ENCODE measurements around the gene CHI3L1. TPM values are rescaled to one million over a fixed set of nuclear protein-coding genes. Genes with fewer than 3 reads are reported as not detected.

The CHI3L1 gene
- total and polyA plus RNA-seq, 2 donors from 2014 or later = 49.5 to 96.6 TPM

DNA sequence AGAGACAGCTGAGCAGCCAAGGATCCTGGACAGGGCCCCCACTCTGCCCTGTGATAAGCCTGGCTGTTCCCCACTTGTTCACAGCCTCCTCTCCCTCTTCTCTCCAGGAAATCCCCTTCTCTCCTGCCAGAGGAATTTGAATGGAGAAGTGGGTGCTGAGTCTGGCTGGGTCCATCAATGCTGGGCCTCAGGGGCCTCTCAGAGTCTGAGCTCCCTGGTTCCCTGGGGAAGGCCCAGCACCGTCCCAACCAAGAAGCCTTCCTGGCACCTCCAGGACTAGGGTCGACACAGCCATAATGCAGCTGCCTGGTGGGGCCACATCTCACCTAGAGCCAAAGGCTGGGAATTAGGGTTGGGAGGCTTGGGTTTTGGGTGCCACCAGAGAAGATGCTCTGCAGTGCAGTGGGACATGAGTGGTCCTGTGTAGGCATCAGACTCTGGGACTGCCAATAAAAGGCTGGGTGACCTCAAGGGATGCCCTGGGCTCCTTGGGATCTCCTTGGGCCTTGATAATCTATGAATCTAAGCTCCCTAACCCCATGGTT is 13.4 kb downstream of the CHI3L1 start:
- H3K36me3 ChIP-seq (ENCODE audit: control insufficient read depth in 2 of 3, insufficient read depth in 3 of 3, low read length in 3 of 3) = no peaks in the 10 kb centered on the region
- H3K9ac ChIP-seq (ENCODE audit: low read length in 3 of 3) = no peak overlapping the region
- intact Hi-C loops (cut with DNase I) = no loop called here
- no peak overlapping the region for H3K4me3 ChIP-seq (ENCODE audit: low read length in 3 of 3)
- TF ChIP-seq, protein P1, sequence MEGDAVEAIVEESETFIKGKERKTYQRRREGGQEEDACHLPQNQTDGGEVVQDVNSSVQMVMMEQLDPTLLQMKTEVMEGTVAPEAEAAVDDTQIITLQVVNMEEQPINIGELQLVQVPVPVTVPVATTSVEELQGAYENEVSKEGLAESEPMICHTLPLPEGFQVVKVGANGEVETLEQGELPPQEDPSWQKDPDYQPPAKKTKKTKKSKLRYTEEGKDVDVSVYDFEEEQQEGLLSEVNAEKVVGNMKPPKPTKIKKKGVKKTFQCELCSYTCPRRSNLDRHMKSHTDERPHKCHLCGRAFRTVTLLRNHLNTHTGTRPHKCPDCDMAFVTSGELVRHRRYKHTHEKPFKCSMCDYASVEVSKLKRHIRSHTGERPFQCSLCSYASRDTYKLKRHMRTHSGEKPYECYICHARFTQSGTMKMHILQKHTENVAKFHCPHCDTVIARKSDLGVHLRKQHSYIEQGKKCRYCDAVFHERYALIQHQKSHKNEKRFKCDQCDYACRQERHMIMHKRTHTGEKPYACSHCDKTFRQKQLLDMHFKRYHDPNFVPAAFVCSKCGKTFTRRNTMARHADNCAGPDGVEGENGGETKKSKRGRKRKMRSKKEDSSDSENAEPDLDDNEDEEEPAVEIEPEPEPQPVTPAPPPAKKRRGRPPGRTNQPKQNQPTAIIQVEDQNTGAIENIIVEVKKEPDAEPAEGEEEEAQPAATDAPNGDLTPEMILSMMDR (IDR thresholded peaks at IDR 0.05; ENCODE audit: borderline replicate concordance, extremely low read depth, insufficient read depth) = no peak
- FAIRE-seq (no peak), DNase-seq (peak in 1 of 5 donors; percentile 41)
- H3K9me3 ChIP-seq (ENCODE audit: control insufficient read depth in 2 of 3, insufficient read depth in 1 of 3, low read length in 3 of 3) = no peaks in the 10 kb centered on the region
- no peaks in the 10 kb centered on the region for H3K27me3 ChIP-seq (ENCODE audit: control insufficient read depth, insufficient read depth, low read length)
- H3K4me1 ChIP-seq (ENCODE audit: control insufficient read depth in 2 of 3, insufficient read depth in 2 of 3, low read depth in 1 of 3, low read length in 3 of 3) = peaks cover 2 to 15% (median 4%) of the 10 kb centered on the region in 3 donors
- no peak overlapping the region for H3K27ac ChIP-seq (ENCODE audit: low read depth in 2 of 2, low read length in 2 of 2)

DNA sequence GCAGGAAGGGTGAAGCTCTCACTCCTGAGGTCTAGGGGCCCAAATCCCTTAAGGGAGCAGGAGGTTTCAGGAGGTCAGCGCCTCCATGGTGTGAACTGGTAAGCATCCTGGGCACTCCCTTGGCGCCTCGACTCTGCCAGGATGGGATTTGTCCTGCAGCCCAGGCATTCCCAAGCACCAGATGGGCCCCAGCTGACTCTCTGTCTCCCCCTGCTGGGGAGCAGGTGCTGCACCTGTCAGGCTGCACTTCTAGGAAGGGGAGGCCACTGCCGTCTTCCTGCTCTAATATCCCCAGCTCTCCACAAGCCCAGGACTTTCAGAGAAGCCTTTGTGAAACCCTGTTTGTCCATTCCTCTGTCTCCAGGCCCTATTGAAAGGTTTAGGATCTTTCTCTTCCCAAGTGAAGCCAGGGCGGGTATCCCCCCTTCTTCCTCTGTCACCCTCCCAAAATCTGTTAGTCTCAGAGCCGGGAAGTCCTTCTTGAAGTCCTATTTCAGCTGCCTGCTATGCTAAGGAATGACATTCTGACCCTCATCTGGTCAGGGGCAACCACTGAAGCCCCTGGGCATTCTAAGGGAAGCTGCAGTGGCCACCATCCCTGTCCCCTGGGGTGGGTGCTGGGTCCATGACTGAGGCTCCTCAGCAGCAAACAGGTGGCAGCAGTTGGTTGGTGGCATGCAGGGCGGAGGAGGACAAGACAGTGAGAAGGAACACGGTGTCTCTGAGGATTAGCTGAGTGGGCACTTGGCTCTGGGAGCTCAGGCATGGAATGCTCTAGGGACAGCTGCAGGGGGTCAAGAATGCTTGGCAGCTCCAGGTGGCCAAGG is 14.1 kb downstream of the CHI3L1 start:
- H3K36me3 ChIP-seq (ENCODE audit: control insufficient read depth in 2 of 3, insufficient read depth in 3 of 3, low read length in 3 of 3) = no peaks in the 10 kb centered on the region
- peak in 3 of 5 donors; percentile 56 to 79 (median 60) for DNase-seq
- FAIRE-seq = no peak
- H3K27me3 ChIP-seq (ENCODE audit: control insufficient read depth, insufficient read depth, low read length) = no peaks in the 10 kb centered on the region
- H3K9me3 ChIP-seq (ENCODE audit: control insufficient read depth in 2 of 3, insufficient read depth in 1 of 3, low read length in 3 of 3) = no peaks in the 10 kb centered on the region
- intact Hi-C loops (cut with DNase I) = no loop called here
- H3K27ac ChIP-seq (ENCODE audit: low read depth in 2 of 2, low read length in 2 of 2) = no peak overlapping the region
- TF ChIP-seq, protein P1 (IDR thresholded peaks at IDR 0.05; ENCODE audit: borderline replicate concordance, extremely low read depth, insufficient read depth) = peak; percentile 81
- no peak overlapping the region for H3K9ac ChIP-seq (ENCODE audit: low read length in 3 of 3)
- peaks cover 2 to 12% (median 4%) of the 10 kb centered on the region in 3 donors for H3K4me1 ChIP-seq (ENCODE audit: control insufficient read depth in 2 of 3, insufficient read depth in 2 of 3, low read depth in 1 of 3, low read length in 3 of 3)
- H3K4me3 ChIP-seq (ENCODE audit: low read length in 3 of 3) = no peak overlapping the region

DNA sequence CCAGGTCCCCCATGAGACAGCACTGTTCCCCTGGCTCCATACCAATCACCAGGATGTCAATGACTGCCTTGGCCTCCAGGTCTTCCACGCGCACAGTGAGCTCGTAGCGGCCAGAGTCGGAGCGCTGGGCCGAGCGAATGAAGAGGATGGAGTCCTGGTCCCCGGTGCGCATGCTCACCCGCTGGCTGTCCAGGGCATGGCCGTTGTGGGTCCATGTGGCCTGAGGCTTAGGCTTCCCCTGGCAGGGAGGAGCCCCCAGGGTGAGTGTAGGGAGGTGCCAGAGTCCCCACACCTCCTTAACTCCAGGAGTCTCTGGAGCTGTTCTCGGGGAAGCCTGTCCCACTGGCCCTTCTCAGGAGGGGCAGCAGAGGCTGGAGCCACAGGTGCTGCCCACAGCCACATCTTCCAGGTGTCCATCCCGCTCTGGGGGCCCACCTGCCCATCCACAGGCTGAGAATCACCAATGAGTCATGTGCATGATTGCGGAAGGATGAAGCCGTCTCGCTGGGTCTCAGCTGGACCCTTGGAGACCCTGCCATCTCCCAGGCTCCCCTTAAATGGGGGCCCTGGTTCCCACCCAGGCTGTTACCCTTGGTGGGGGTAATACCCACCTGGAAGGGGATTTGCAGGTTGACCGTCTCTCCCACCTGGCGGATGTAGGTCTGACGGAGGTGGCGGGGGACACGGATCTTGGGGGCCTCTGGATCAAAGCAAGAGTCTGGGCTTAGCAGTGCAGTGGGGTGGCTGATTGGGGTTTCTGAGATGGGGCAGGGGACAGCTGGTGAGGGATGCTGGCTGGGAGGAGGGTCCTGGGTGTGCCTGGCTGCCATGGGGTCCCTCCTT is 14.9 kb downstream of the CHI3L1 start:
- Histone ChIP-seq H3K4me3 (ENCODE audit: low read length in 3 of 3) (no peak overlapping the region), H3K9ac (ENCODE audit: low read length in 3 of 3) (no peak overlapping the region), H3K27me3 (ENCODE audit: control insufficient read depth, insufficient read depth, low read length) (no peaks in the 10 kb centered on the region), H3K36me3 (ENCODE audit: control insufficient read depth in 2 of 3, insufficient read depth in 3 of 3, low read length in 3 of 3) (no peaks in the 10 kb centered on the region), H3K27ac (ENCODE audit: low read depth in 2 of 2, low read length in 2 of 2) (no peak overlapping the region), H3K9me3 (ENCODE audit: control insufficient read depth in 2 of 3, insufficient read depth in 1 of 3, low read length in 3 of 3) (no peaks in the 10 kb centered on the region), H3K4me1 (ENCODE audit: control insufficient read depth in 2 of 3, insufficient read depth in 2 of 3, low read depth in 1 of 3, low read length in 3 of 3) (peaks cover 0 to 10% (median under 1%) of the 10 kb centered on the region in 3 donors)
- DNase-seq = peak in 1 of 5 donors; percentile 76
- intact Hi-C loops (cut with DNase I) = no loop called here
- TF ChIP-seq, protein P1 (IDR thresholded peaks at IDR 0.05; ENCODE audit: borderline replicate concordance, extremely low read depth, insufficient read depth) = no peak
- no peak for FAIRE-seq
